Muscle layer of colon (tissue), 2 donors: ENCODE measurements around the gene RGS14.

Experiments used
- H3K27ac ChIP-seq: one replicate; pipeline ENCODE4 v1.7.0; 2013; ENCODE audit warnings: low read depth, mild to moderate bottlenecking, low read length, moderate library complexity
- H3K27me3 ChIP-seq, 2 donors: one replicate each; pipeline ENCODE4 v1.7.0; 2013; ENCODE audit warnings: low read length in 2 of 2, mild to moderate bottlenecking in 2 of 2; ENCODE audit not compliant: insufficient read depth in 2 of 2, control insufficient read depth in 1 of 2
- H3K36me3 ChIP-seq: one replicate; pipeline ENCODE4 v1.7.0; 2013; ENCODE audit warnings: mild to moderate bottlenecking, low read length; ENCODE audit not compliant: insufficient read depth
- H3K4me1 ChIP-seq: one replicate; pipeline ENCODE4 v1.7.0; 2013; ENCODE audit warnings: mild to moderate bottlenecking, low read length; ENCODE audit not compliant: insufficient read depth
- H3K4me3 ChIP-seq, 2 donors: one replicate each; pipeline ENCODE4 v1.7.0; 2013; ENCODE audit warnings: low read length in 2 of 2, low read depth in 1 of 2, mild to moderate bottlenecking in 1 of 2, moderate library complexity in 1 of 2
- H3K9ac ChIP-seq: one replicate; pipeline ENCODE4 v1.7.0; 2013; ENCODE audit warnings: low read length
- H3K9me3 ChIP-seq: one replicate; pipeline ENCODE4 v1.7.0; 2013; ENCODE audit warnings: mild to moderate bottlenecking, low read length
- donor health status: abdominal sarcoma.
- donor health status: Adenocarcinoma of cecum.

RGS14 gene

GRCh38 chr5:177357459-177358351 lies at the start of gene RGS14:
RGS14 (plus strand) TSS chr5:177357924; CDS start chr5:177358025, 101 bp downstream.
- Histone ChIP-seq H3K9me3 (no peaks in the 10 kb centered on the region), H3K4me1 (no peaks in the 10 kb centered on the region), H3K36me3 (no peaks in the 10 kb centered on the region), H3K4me3 (no peak within 1 kb of the TSS), H3K27me3 (peaks cover 0 to 8% of the 10 kb centered on the region in 2 donors), H3K27ac (no peak within 1 kb of the TSS), H3K9ac (no peak within 1 kb of the TSS)

- no peak overlapping the region for H3K4me3 ChIP-seq
- no peaks in the 10 kb centered on the region for H3K27me3 ChIP-seq
- no peak overlapping the region for H3K9ac ChIP-seq
- peaks cover 15% of the 10 kb centered on the region for H3K36me3 ChIP-seq
- peaks cover 28% of the 10 kb centered on the region for H3K4me1 ChIP-seq
- no peak overlapping the region for H3K27ac ChIP-seq
- no peaks in the 10 kb centered on the region for H3K9me3 ChIP-seq
These were observed 49.0 kb upstream of the RGS14 start for GRCh38 chr5:177308740-177309139.

GRCh38 chr5:177309351-177310191 lies 48.2 kb upstream of the RGS14 start:
- Histone ChIP-seq H3K4me3 (no peak overlapping the region), H3K36me3 (peaks cover 15% of the 10 kb centered on the region), H3K27ac (no peak overlapping the region), H3K9me3 (no peaks in the 10 kb centered on the region), H3K4me1 (peaks cover 24% of the 10 kb centered on the region), H3K27me3 (no peaks in the 10 kb centered on the region), H3K9ac (no peak overlapping the region)

GRCh38 chr5:177310332-177310731 lies 47.4 kb upstream of the RGS14 start:
- Histone ChIP-seq H3K4me3 (no peak overlapping the region), H3K27me3 (no peaks in the 10 kb centered on the region), H3K27ac (no peak overlapping the region), H3K36me3 (peaks cover 15% of the 10 kb centered on the region), H3K9ac (no peak overlapping the region), H3K4me1 (peaks cover 16% of the 10 kb centered on the region), H3K9me3 (no peaks in the 10 kb centered on the region)

GRCh38 chr5:177310757-177311391 lies 46.9 kb upstream of the RGS14 start:
- Histone ChIP-seq H3K9me3 (no peaks in the 10 kb centered on the region), H3K27ac (no peak overlapping the region), H3K4me3 (no peak overlapping the region), H3K36me3 (peaks cover 10% of the 10 kb centered on the region), H3K27me3 (no peaks in the 10 kb centered on the region), H3K4me1 (peaks cover 12% of the 10 kb centered on the region), H3K9ac (no peak overlapping the region)

- Histone ChIP-seq H3K27ac (no peak overlapping the region), H3K4me3 (peak overlapping the region; percentile 29 to 68), H3K9ac (no peak overlapping the region), H3K36me3 (peaks cover 6% of the 10 kb centered on the region), H3K27me3 (no peaks in the 10 kb centered on the region), H3K4me1 (peaks cover 12% of the 10 kb centered on the region), H3K9me3 (no peaks in the 10 kb centered on the region)
These were observed 46.4 kb upstream of the RGS14 start for GRCh38 chr5:177311392-177311722.

- Histone ChIP-seq H3K9ac (no peak within 1 kb of the TSS), H3K36me3 (no peaks in the 10 kb centered on the region), H3K27me3 (no peaks in the 10 kb centered on the region), H3K4me3 (peak within 1 kb of the TSS; percentile 29 to 68), H3K9me3 (no peaks in the 10 kb centered on the region), H3K4me1 (peaks cover 12% of the 10 kb centered on the region), H3K27ac (no peak within 1 kb of the TSS)
These were observed 45.7 kb upstream of the RGS14 start, which contains the start of gene MXD3 for GRCh38 chr5:177311723-177312648. MXD3 (minus strand) TSS chr5:177311898; CDS start chr5:177311830, 68 bp downstream.

GRCh38 chr5:177312649-177313181 lies 45.0 kb upstream of the RGS14 start:
- Histone ChIP-seq H3K9me3 (no peaks in the 10 kb centered on the region), H3K4me3 (peak overlapping the region in 1 of 2 donors; percentile 34), H3K9ac (no peak overlapping the region), H3K4me1 (peaks cover 12% of the 10 kb centered on the region), H3K27me3 (no peaks in the 10 kb centered on the region), H3K27ac (no peak overlapping the region), H3K36me3 (no peaks in the 10 kb centered on the region)

- Histone ChIP-seq H3K9me3 (no peaks in the 10 kb centered on the region), H3K9ac (no peak overlapping the region), H3K36me3 (no peaks in the 10 kb centered on the region), H3K27me3 (no peaks in the 10 kb centered on the region), H3K27ac (no peak overlapping the region), H3K4me3 (no peak overlapping the region), H3K4me1 (peaks cover 12% of the 10 kb centered on the region)
These were observed 44.0 kb upstream of the RGS14 start for GRCh38 chr5:177313561-177314259.
